Measurements from ENCODE around the gene MT4.

MT4 gene

DNA sequence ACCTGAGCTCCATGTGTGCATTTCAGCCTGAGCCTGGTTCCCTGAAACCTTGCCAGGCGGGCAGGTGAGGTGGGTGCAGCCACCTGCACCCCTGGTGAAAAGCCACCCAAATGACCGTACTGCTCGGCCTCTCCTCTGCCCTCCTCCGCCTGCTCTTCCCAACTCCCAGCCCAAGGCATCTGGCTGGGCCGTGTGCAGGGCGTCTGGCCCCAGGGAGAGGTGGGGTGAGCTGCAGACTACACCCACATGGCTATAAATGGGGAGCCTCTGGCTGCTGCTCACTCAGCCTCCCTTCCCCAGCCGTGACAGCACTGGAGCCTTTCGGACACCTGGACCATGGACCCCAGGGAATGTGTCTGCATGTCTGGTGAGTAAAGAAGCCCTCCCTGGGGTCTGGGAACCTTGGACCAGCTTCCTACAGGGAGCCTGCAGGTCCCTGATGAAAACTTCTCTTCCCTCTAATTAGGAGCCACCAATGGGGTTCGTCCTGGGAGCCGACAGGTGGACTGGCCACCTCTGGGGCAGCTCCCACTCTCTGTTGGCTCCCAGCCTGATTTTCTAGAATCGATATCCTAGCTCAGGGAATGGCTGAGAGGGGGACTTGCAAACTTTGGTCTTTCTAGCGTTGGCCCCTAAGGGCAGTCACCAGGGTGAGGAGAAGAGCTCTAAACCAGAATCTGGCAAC lies at the start of gene MT4:
Gene MT4, plus strand, starts transcription at position 281 of the 685 bp plus-strand sequence. Its CDS starts 56 bp downstream, at position 337.
- no peak for DNase-seq (ENCODE audit: low spot score)

DNA sequence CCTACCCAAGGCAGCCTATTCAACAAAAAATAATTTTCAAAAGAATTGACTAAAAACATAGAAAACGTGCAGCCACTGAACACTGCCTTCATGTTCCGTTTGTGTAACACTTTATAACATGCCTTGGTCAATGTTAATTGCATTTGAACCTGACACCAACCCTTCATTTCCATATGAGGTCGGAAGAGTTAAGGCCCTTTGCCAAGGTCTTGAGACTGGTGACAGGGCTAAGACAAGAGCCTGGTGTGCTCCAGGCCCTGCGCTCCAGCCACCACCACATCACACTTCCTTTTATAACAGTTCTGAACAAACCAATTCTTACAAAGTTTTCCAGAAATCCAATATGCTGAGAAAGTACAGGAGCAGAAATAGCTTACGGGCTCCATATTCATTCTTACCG lies 49.2 kb upstream of the MT4 start:
- no peak for DNase-seq (ENCODE audit: low spot score)

DNA sequence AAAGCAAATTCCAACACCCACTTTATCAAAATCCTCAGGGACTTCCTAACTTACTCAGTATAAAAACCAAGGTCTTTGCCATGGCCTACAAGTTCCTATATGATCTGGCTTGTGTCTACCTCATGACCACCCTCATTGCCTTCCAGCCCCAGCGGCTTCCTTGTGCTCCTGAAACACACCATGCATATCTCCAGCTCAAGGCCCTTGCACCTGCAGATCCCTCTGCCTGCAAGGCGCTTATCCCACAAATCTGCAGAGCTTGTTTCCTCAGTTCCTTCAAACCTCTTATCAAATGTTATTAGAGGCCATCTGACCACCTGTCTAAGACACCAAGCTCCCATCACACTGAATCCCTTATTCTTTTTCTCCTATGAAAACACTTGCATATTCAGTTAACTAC lies 47.7 kb upstream of the MT4 start:
- DNase-seq (ENCODE audit: low spot score) = no peak

DNA sequence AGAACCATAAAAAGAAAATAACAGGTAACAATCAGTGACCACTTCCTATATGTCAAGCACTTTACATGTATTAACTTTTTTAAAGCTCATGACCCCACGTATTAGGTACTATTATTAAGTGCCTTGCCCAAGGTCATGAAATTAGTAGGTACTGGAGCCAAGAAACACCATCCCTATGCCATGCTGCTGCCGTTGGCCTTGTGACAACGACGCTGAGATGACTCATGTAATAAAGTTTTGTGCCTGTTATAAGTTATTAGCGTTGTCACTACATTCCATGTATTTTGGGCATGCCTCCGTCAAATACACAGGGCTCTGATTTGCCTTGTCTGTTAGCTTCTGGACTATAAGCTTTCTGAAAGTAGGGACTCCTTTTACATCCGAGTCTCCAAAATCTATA lies 46.4 kb upstream of the MT4 start:
- peak; percentile 35 for DNase-seq (ENCODE audit: low spot score)

DNA sequence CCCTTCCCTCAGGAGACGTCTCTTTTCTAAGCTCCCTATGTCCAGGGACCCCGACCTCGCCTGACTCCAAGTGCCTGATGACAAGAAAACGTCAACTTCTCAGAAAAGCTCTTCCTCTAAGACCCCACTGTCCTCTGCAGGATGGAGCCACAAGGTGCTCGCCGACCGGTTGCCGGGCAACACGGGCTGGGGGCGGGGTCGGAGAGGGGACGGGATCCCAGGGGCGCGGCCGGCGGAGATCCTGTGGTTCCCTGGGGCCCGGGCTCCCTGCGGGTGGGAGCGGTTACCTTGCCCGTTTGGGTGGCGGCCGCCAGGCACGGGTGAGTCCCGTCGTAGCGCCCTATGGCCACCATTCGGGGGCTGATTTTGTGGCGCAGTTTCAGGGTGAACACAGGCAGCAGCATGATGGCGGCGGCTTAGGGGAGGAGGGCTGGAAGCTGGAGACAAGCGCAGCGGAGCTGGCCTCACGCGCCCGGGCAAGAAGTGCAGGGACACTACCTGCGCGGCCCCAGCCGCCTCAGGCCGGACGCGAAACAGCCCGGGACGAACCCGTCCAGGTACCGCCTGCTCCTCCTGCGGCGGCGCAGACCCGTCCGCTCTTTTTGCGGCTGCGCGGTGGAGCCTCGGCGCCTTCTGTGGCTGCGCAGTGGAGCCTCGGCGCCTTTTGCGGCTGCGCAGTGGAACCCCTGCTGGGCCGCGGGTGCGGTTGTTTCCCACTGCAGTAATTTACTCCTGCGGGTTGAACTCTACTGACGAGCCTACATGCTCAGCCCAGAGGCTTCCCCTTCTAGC lies 45.2 kb upstream of the MT4 start, which contains the start of gene BBS2:
Gene BBS2, minus strand, starts transcription at position 566 of the 792 bp plus-strand sequence. Its CDS starts 162 bp downstream, at position 404.
- peak; percentile 88 for DNase-seq (ENCODE audit: low spot score)

DNA sequence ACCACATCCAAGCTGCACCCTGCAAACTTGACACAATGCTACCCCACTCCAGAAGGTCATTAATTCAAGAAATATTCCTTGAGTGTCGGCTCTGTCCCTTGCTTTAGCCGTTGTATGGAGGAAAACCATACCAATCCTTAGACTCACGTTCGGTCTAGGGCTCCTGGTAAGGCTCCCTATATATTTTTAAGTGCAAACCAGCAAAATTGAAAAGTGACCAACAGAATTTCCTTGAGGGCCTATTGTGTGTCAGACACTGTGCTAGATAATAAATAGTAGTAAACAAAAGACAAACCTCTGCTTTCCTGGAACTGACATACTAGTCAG lies 44.7 kb upstream of the MT4 start:
- no peak for DNase-seq (ENCODE audit: low spot score)

DNA sequence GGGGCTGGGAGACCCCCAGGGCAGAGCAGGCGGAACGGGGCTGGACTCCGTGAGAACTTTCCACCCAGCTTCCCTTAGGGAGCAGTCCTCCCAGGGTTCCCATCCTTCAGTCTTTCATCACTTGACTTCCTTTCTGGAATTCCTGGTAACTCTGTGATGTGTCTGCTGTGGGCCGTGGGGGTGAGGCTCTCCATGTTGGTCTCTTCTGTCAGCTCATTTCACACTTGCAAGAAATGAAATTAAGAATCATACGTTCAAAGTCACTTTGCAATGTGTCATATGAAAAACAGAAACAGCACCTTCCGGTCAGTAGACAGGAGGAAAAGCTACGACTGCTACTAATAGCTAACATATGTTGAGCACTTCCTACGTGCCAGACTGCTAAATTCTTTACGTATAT lies 39.6 kb upstream of the MT4 start:
- DNase-seq (ENCODE audit: low spot score) = no peak

DNA sequence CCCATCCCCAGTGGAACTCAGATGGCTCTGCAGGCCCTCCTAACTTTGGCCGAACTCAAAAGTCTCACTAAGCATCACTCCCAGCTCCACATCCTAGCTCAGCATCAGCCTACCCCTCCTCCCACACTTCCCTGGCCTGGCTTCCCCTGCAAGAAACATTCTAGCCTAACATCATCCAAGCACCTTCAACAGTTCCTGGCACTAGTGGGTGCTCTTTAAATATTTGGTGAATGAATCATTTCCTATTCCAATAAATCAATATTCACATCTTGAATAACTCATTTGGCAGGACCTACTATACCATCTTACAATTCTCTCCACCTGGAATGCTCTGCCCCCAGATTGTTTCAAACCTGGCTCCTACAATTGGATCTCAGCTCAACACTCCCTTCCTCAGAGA lies 34.0 kb upstream of the MT4 start:
- no peak for DNase-seq (ENCODE audit: low spot score)

DNA sequence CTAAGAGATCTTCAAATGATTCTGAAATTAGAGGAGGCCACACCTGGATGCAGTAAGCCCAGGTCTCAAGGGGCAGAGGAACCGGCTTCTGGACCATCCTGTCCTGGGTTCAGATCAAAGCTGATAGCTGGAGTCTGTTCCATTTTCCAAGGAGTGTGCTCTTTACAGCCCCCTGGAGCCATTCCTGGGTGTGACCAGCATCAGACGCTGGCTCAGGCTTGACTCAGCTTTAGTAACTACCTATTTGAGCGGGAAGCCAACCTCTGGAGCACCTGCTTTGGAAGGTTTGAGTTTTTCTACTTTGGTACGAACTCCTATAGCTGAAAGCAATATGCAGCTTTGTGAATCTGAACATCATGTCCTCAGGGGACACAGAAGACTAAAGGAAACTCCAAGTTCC lies 32.2 kb upstream of the MT4 start:
- no peak for DNase-seq (ENCODE audit: low spot score)

DNA sequence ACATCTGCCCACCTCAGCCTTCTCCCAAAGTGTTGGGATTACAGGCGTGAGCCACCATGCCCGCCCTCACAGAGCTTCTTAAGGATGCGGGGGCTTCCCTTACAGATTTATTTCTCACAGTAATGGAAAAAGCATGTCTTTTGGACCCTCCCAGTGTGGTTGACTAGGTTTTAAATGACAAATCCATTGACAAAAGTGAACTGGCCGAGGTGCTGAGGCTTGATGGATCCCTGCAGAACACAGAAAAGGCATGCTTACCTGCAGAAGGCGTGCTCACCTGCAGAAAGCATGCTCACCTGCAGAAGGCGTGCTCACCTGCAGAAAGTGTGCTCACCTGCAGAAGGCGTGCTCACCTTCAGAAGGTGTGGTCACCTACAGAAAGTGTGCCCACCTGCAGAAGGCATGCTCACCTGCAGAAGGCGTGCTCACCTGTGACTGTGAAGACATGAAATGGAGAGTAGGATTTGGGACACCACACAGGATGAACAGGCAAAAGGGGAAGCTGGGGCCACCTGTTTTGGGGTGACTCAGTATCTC lies 30.0 kb upstream of the MT4 start:
- no peak for DNase-seq (ENCODE audit: low spot score)

DNA sequence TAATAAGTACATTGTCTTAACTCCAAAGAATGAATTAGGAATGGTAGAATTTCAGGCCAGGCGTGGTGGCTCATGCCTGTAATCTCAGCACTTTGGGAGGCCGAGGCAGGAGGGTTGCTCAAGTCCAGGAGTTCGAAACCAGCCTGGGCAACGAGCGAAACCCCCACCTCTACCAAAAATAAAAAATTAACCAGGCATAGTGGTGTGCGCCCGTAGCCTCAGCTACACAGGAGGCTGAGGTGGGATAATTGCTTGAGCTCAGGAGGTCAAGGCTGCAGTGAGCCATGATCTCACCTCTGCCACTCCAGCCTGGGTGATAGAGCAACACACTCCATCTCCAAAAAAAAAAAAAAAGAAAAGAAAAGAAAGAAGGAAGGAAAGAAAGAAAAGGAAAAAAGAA lies 26.5 kb upstream of the MT4 start:
- DNase-seq (ENCODE audit: low spot score) = no peak

DNA sequence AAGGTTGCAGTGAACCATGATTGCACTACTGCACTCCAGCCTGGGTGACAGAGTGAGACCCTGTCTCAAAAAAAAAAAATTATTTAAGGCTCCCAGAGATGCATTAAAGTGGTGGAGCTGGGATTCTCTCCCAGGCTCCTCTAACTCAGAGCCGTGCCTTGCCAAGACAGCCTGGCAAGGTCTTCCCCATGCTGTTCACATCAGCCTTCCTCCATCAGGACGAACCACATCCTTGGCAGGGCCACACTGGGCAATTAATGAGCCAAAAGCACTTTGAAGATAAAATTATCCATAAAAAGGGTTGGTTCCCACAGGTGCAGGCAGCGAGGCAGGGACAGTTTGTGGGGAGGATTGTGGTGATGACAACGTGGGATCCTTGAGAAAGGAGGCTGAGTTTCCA lies 25.2 kb upstream of the MT4 start:
- DNase-seq (ENCODE audit: low spot score) = no peak

DNA sequence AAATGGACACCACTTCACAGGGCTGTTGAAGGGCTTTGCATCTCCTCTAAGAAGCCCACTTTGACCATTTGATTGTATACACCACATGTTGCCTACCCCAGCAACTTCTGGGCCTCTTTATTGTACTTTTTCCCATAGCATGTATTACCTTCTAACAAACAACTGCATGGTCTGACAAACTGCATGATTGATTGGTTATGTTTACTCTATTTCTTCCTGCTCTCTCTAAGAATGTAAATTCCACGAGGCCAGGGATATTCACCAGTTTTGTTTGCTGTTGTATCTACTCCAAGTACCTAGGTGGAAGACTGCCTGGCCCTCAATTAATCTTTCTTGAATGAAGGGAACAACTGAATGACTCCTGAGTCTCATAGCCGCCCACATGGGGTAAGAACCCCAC lies 22.8 kb upstream of the MT4 start:
- no peak for DNase-seq (ENCODE audit: low spot score)

DNA sequence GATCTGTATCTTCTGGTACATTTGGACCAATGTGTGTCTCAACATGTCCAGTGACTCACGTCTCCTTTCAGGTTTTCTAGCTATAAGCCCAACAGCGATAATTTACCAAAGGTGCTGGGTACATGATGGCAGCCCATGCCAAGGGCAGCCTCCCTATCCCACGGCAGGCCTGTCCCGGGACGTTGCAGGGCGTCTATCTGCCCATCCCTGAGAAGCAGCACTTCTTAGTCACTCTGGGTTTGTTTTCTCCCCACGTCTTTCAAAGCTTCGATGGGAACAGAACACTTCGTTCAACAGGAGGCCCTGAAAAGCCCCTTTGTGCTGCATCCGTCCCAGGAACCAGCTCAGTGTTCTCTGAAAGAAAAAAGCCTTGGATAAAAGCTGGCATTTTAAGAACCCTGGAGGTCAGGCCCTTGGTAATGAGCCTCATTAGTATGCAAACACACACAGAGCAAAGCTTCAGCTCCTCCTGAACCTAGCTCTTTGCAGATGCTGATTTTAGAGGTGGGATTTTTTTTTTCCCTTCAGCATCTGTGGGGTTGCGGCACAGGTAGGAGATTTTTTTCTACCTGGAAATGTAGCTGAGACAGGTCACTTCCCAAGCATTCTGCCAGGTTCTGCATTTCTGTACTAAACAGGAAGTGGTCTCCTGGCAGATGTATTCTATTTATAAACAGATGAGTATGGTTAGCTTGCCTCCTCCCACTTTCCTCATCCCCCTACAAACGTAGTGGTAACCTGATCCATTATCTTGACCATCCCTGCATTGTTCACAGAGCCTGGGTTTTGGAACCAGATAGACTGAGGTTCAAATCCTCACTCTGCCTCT lies 17.5 kb upstream of the MT4 start:
- peak; percentile 16 for DNase-seq (ENCODE audit: low spot score)

DNA sequence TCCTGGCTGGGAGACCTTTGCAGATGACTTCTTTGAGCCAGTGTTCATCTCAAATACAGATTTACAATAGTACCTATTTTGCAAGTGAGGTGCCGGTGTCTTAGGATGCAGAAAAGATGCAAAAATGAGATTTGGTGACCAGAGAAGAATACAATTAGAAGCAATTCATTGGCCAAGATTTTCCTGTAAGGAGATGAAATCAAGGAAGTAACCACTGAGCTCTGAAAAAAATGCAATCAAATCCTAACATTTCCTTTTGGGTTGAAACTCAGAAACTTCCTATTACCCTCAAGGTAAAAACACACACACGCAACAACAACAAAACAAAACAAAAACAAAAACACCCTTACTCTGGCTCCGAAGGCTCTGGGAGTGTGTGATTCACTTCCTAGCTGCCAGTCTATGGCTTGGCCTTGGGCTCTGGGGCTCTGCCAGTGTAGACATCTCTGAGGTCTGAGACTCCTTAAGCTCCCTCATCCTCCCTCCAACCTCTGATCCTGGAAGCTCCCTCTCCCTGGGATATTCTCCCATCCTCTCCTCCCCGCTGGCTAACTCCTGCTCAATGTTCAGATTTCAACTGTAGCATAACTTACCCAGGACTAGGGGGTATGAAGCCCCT lies 16.8 kb upstream of the MT4 start:
- DNase-seq (ENCODE audit: low spot score) = no peak

DNA sequence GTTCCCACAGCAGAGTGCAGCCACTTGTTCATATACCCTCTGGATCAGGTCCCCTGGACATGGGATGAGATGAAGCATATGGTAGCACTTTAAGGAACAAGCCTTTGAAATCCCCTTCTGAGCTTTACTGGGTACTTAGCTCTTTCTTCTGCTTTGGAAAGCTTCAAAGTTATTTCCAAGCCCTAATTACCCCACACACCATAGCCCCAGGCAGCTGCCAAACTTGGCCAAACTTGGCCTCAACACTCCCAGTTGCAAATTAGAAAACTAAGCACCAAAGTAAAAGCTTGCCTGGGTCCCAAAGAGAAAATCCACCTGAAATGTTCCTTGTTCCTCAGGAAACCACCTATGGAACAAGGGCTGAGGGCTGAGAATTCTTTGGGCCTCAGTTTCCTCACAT lies 15.7 kb upstream of the MT4 start:
- no peak for DNase-seq (ENCODE audit: low spot score)

DNA sequence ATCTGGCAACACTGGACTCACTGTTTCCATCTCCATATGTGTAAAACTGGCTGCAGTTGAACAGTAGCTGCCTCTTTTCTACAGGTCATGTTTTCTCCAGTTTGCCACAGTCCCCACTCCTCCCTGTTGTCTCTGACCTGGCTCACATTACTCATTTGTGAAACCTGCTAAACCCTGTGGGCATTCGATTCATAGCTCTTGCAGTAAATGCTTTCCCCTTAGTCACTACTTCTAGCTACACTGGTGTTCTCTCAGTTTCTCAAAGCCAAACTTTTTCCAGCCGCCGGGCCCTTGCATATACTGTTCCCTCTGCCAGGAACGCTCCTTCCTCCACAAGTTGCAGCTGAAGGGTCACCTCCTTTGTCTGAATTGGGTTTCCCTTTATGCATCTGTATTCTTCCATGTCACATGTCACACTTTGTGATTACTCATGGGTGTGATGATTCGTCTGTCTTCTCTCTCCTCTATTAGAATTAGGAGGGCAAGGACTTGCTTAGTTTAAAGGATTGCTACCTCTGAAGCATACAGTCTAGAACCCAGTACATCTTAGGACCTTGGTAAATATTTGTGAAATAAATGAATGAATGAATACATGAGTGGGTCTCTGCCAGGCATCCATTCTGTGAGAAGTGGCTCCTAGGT lies 15.0 kb upstream of the MT4 start:
- no peak for DNase-seq (ENCODE audit: low spot score)

DNA sequence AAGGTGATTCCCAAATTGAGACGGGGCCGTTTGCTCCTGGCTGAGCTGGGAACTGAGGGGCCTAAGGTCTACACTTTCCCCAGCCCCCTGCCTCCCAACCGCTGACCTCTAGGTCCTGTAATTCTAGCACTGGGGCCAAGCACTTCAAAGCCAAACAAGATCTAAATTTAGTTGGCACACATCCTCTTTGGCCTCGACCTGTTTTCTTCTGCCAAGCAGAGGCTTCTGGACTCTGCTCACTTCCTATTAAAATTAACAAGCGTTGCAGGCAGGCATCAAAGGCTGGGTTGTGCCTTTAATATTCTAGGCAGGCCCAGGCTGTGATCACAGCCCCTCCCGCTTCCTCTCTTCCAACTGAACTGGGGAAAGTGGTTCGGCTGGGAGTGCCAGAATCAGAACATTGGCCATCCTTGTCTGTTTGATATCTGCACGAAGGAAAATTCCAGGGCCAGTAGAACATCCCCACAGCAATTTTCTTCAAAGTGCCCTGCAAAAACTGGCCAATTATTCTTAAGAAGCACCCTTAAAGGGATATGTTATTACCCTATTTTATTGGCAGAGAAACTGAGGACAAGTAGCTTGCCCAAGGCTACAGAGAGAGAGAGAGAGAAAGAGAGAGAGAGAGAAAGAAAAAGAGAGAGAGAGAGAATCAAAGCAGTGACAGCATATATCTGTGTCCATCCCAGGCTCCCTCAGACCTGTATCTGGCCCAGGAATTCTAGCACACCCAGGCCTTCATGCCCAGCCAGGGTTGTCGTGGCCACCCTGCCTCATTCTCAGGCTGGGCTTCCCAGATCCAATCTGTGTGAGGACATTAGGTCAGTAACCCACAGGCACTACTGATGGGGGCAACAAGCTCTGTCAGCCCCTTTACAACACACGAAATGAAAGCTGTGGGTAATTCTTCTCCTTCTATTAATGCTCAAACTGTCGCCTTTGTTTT lies 12.8 kb upstream of the MT4 start:
- no peak for DNase-seq (ENCODE audit: low spot score)

DNA sequence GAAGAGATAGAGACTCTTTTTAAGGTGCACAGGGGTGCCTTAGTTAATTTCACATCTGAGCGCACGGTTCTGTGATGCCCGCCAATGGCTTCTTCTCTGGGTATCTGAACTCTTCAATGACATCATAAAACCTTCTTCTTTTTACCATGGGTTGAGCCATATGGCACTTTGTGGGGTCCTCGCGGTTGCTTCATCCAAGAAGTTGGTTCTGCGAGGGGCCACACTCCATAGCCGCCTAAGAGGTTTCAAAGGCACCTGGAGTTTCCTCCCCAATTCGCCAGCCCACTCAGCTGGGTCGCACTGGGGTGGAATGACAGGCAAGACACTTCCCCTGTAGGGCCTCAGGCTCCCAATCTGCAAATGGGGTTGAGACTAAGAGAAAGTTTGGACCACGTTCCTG lies 10.4 kb upstream of the MT4 start:
- DNase-seq (ENCODE audit: low spot score) = no peak

DNA sequence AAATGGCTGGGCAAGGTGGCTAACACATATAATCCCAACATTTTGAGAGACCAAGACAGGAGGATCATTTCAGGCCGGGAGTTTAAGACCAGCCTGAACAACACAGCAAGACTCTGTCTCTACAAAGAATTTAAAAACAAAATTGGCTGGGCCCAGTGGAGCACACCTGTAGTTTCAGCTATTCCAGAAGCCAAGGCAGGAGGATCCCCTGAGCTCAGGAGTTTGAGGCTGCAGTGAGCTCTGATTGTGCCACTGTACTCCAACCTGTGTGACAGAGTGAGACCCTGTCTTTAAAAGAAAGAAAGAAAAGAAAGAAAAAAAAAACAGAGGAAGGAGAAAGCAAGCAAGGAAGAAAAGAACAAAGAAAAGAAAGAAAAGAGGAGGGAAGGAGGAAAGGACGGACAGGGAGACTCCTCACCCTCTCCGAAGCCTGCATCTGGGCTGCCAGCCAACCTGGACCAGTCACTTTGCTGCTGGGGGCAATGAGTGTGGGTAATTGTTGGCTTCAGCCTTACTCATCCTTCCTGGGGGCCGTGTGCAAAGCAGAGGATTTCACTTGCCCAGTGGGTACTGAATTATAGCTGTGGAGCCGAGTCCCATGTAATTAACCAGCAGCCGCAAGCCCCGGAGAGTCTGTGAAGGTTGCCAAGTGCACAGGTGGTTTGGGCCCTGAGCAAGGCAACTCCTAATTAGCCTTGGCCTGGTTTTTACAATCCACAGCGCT lies 6.7 kb upstream of the MT4 start:
- peak; percentile 80 for DNase-seq (ENCODE audit: low spot score)
